HepG2 (cell line): ENCODE measurements around the gene SCIN. TPM values are rescaled to one million over a fixed set of nuclear protein-coding genes. Genes with fewer than 3 reads are reported as not detected.

Experiments used
- ATAC-seq: fragments of 200-7000 bp; cut with Tn5 transposase; 3 replicates; pipeline ENCODE4 v1.9.1; 2020; ENCODE audit warnings: mild to moderate bottlenecking, moderate library complexity
- BruUV-seq: library from RNA; stranded (reverse); fragments of 400-500 nt; replicated peaks from 2 replicates; lab custom pipeline; 2021; lab: Mats Ljungman, UMichigan
- CTCF ChIA-PET: fragments of 300-600 bp; formaldehyde crosslinking; extraction: SDS; loops from one replicate; lab custom pipeline; 2021; ENCODE audit warnings: low total read pairs, inconsistent platforms, low intra/inter-chr PET ratio; lab: Yijun Ruan, JAX
- POLR2A ChIA-PET: fragments of 350-600 bp; sonication (Branson Sonifier 250); formaldehyde crosslinking; loops from one replicate; lab custom pipeline; 2020; ENCODE audit warnings: antibody characterized with exemption, inconsistent platforms; lab: Yijun Ruan, JAX
- DNase-seq: peaks from one replicate; pipeline ENCODE4 v3.0.0-alpha.2; 2015; ENCODE audit warnings: low spot score
- FAIRE-seq: peaks from 3 replicates; lab custom pipeline; 2011; peaks lifted over from hg19 to GRCh38; lab: Jason Lieb, UNC
- H2AFZ ChIP-seq: one replicate; pipeline ENCODE4 v1.6.1; 2011; ENCODE audit warnings: low read length, inconsistent platforms
- H3K27ac ChIP-seq: fragments of 300-600 bp; 3 replicates; pipeline ENCODE4 v1.8.0; 2011; ENCODE audit warnings: mixed run types, mild to moderate bottlenecking, mixed read lengths, low read length, inconsistent platforms; ENCODE audit not compliant: insufficient read depth; ENCODE audit errors: extremely low read length
- H3K27me3 ChIP-seq, 2 experiments: fragments of 200-600 bp in 1 of 2; 2 replicates in 1 of 2; 3 replicates in 1 of 2; pipeline versions ENCODE4 v1.6.0 to v1.8.0; 2011; ENCODE audit warnings: low read length in 2 of 2, mild to moderate bottlenecking in 2 of 2, moderate library complexity in 2 of 2, inconsistent platforms in 1 of 2; ENCODE audit not compliant: insufficient read depth in 2 of 2, control insufficient read depth in 1 of 2
- H3K36me3 ChIP-seq, 2 experiments: fragments of 200-600 bp in 1 of 2; replicated peaks in 1 of 2; 2 replicates in 1 of 2; 3 replicates in 1 of 2; pipeline versions ENCODE4 v1.5.1 to v1.8.0; 2011; ENCODE audit warnings: low read length in 2 of 2, inconsistent platforms in 1 of 2; ENCODE audit not compliant: insufficient read depth in 2 of 2, control insufficient read depth in 1 of 2
- H3K4me1 ChIP-seq: 2 replicates; pipeline ENCODE4 v1.5.1; 2012; ENCODE audit warnings: low read length, inconsistent platforms; ENCODE audit not compliant: insufficient read depth
- H3K4me2 ChIP-seq: 2 replicates; pipeline ENCODE4 v1.6.0; 2011; ENCODE audit warnings: low read depth, low read length, inconsistent platforms
- H3K4me3 ChIP-seq, 3 experiments: fragments of 200-600 bp in 1 of 3; sonication (generic), shearing (Covaris generic) in 1 of 3; replicated peaks in 1 of 3; 2 replicates each; pipeline ENCODE4 v1.5.1; 2011 to 2016; ENCODE audit warnings: low read length in 3 of 3, inconsistent platforms in 2 of 3, low read depth in 2 of 3, mild to moderate bottlenecking in 2 of 3, control low read depth in 1 of 3, mixed read lengths in 1 of 3; ENCODE audit not compliant: insufficient read depth in 1 of 3
- H3K79me2 ChIP-seq: one replicate; pipeline ENCODE4 v1.6.1; 2011; ENCODE audit warnings: low read length, inconsistent platforms; ENCODE audit not compliant: insufficient read depth
- H3K9ac ChIP-seq: 2 replicates; pipeline ENCODE4 v1.6.0; 2011; ENCODE audit warnings: mild to moderate bottlenecking, low read depth, low read length, inconsistent platforms; ENCODE audit not compliant: insufficient read depth
- H3K9me3 ChIP-seq: 2 replicates; pipeline ENCODE4 v1.5.1; 2012; ENCODE audit warnings: mild to moderate bottlenecking, low read length
- H4K20me1 ChIP-seq: 2 replicates; pipeline ENCODE4 v1.6.0; 2011; ENCODE audit warnings: inconsistent platforms, mild to moderate bottlenecking, low read length, moderate library complexity; ENCODE audit not compliant: insufficient read depth
- EZH2 ChIP-seq: conservative IDR thresholded peaks from 2 replicates; pipeline ENCODE4 v1.6.1; 2012; ENCODE audit warnings: mild to moderate bottlenecking, low read depth, low read length, moderate library complexity
- KDM1A ChIP-seq: IDR thresholded peaks from 2 replicates; pipeline ENCODE4 v1.6.1; 2016; ENCODE audit warnings: missing compliant biosample characterization
- RELA ChIP-seq: sonication (generic); formaldehyde crosslinking; IDR thresholded peaks from 2 replicates; pipeline ENCODE4 v1.4.0; 2020; ENCODE audit warnings: missing genetic modification reagents
- SMAD1 ChIP-seq: sonication (generic); formaldehyde crosslinking; IDR thresholded peaks from 2 replicates; pipeline ENCODE4 v1.4.0; 2020; ENCODE audit warnings: missing genetic modification reagents, low read depth, mild to moderate bottlenecking, borderline replicate concordance
- SMYD3 ChIP-seq: sonication (generic); formaldehyde crosslinking; IDR thresholded peaks from 2 replicates; pipeline ENCODE4 v1.8.1; 2023; ENCODE audit warnings: mild to moderate bottlenecking, missing genetic modification reagents
- SUZ12 ChIP-seq: fragments of 150-350 bp; IDR thresholded peaks from 2 replicates; pipeline ENCODE4 v1.6.1; 2014; ENCODE audit warnings: low read depth, low read length
- ZBTB7B ChIP-seq: sonication (generic); formaldehyde crosslinking; IDR thresholded peaks from 2 replicates; pipeline ENCODE4 v1.4.0; 2020; ENCODE audit warnings: missing genetic modification reagents
- ZNF335 ChIP-seq: sonication (generic); formaldehyde crosslinking; IDR thresholded peaks from 2 replicates; pipeline ENCODE4 v1.4.0; 2020; ENCODE audit warnings: missing genetic modification reagents
- WGBS: methylation state at CpG from one replicate; pipeline ENCODE4 v1.1.6; 2017; ENCODE audit warnings: low lambda C conversion rate; 5-methylcytosine and 5-hydroxymethylcytosine counted together
- in situ Hi-C: cut with HindIII; loops from 2 replicates; pipeline ENCODE4 v1.10.0; 2017; ENCODE audit warnings: low pct_unique_long_range_greater_than_20kb; ENCODE audit not compliant: extremely low pct_ligation_motif_present
- intact Hi-C: fragments of 100-400 bp; cut with micrococcal nuclease; formaldehyde crosslinking; loops from one replicate; pipeline ENCODE4 v1.10.0; 2022; ENCODE audit not compliant: unreplicated experiment
- polyA plus RNA-seq, 8 experiments: library from polyadenylated mRNA; depleted of rRNA in 3 of 8; stranded (reverse) in 7 of 8; unstranded in 1 of 8; fragments of >200 nt; fragmentation: Illumina TruSeq in 4 of 8; extraction: Trizol in 4 of 8; gene quantifications; 2 replicates each; pipeline versions ENCODE4 v1.2.1 to v1.2.3, GENCODE V29; 2011 to 2016; ENCODE audit warnings: low read depth in 4 of 8, missing spikeins in 1 of 8, mixed read lengths in 1 of 8; ENCODE audit not compliant: insufficient read depth in 1 of 8
- total RNA-seq, 5 experiments: library from RNA; depleted of rRNA; stranded (reverse); fragments of >200 nt; fragmentation: Illumina TruSeq; extraction: Trizol; gene quantifications; 2 replicates each; pipeline ENCODE4 v1.2.3, GENCODE V29; 2016; ENCODE audit warnings: low read depth in 1 of 5
- TF ChIP-seq, protein P1 (sequence below): sonication (generic); formaldehyde crosslinking; IDR thresholded peaks from 2 replicates; pipeline ENCODE4 v1.4.0; 2020; ENCODE audit warnings: mild to moderate bottlenecking, missing genetic modification reagents, borderline replicate concordance
- TF ChIP-seq, protein P2 (sequence below): sonication (generic); formaldehyde crosslinking; IDR thresholded peaks from 2 replicates; pipeline ENCODE4 v1.4.0; 2020; ENCODE audit warnings: missing genetic modification reagents, borderline replicate concordance
- TF ChIP-seq, protein P3 (sequence below): sonication (generic); formaldehyde crosslinking; IDR thresholded peaks from 2 replicates; pipeline ENCODE4 v1.5.1; 2020; ENCODE audit warnings: missing genetic modification reagents, mild to moderate bottlenecking, borderline replicate concordance

SCIN gene
- total and polyA plus RNA-seq, 2 of the 13 experiments (the other 11 are each of a cell fraction or from before 2014, with no cell fraction given), result not detected

DNA sequence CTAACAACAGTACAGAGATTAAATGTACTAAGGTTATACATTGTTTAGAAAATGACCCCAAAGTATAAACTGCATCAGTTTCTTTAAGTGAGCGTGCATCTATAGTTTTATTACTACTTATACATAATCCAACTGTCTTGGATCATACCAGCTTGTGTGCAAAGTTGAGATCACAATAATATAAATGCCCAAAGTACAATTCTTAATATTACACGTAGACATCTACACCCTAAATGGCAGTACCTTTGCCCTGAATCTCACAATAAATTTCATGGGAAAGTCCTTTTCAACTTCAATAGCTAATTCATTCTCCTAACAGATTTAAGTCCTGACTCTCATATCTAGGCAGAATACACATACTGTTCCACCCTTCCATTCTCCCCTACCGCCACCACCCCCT lies 11.8 kb downstream of the SCIN start:
- H3K27ac ChIP-seq, result no peak overlapping the region
- no peaks in the 10 kb centered on the region for H3K4me1 ChIP-seq
- H3K4me2 ChIP-seq, result no peak overlapping the region
- in situ Hi-C loops, result no loop called here
- no peaks in the 10 kb centered on the region for H3K27me3 ChIP-seq
- no peaks in the 10 kb centered on the region for H3K9me3 ChIP-seq
- no peak overlapping the region for H3K4me3 ChIP-seq
- H3K36me3 ChIP-seq, result no peaks in the 10 kb centered on the region
- FAIRE-seq (no peak), DNase-seq (no peak), ATAC-seq (no peak)
- ChIA-PET POLR2A (no interaction called here), CTCF (no interaction called here)
- no peaks in the 10 kb centered on the region for H3K79me2 ChIP-seq
- H2AFZ ChIP-seq, result no peak overlapping the region
- no TSS peak for BruUV-seq
- H4K20me1 ChIP-seq, result no peaks in the 10 kb centered on the region
- 0% methylated on average over 3 of the region's 3 CpGs for WGBS
- no peak overlapping the region for H3K9ac ChIP-seq
- TF ChIP-seq SUZ12 (no peak), ZBTB7B (CRISPR knock-in tag) (no peak), SMAD1 (no peak), ZNF335 (CRISPR knock-in tag) (no peak), KDM1A (CRISPR knock-in tag) (no peak), EZH2 (no peak), SMYD3 (CRISPR knock-in tag) (no peak), RELA (no peak)
- TF ChIP-seq, protein P1, sequence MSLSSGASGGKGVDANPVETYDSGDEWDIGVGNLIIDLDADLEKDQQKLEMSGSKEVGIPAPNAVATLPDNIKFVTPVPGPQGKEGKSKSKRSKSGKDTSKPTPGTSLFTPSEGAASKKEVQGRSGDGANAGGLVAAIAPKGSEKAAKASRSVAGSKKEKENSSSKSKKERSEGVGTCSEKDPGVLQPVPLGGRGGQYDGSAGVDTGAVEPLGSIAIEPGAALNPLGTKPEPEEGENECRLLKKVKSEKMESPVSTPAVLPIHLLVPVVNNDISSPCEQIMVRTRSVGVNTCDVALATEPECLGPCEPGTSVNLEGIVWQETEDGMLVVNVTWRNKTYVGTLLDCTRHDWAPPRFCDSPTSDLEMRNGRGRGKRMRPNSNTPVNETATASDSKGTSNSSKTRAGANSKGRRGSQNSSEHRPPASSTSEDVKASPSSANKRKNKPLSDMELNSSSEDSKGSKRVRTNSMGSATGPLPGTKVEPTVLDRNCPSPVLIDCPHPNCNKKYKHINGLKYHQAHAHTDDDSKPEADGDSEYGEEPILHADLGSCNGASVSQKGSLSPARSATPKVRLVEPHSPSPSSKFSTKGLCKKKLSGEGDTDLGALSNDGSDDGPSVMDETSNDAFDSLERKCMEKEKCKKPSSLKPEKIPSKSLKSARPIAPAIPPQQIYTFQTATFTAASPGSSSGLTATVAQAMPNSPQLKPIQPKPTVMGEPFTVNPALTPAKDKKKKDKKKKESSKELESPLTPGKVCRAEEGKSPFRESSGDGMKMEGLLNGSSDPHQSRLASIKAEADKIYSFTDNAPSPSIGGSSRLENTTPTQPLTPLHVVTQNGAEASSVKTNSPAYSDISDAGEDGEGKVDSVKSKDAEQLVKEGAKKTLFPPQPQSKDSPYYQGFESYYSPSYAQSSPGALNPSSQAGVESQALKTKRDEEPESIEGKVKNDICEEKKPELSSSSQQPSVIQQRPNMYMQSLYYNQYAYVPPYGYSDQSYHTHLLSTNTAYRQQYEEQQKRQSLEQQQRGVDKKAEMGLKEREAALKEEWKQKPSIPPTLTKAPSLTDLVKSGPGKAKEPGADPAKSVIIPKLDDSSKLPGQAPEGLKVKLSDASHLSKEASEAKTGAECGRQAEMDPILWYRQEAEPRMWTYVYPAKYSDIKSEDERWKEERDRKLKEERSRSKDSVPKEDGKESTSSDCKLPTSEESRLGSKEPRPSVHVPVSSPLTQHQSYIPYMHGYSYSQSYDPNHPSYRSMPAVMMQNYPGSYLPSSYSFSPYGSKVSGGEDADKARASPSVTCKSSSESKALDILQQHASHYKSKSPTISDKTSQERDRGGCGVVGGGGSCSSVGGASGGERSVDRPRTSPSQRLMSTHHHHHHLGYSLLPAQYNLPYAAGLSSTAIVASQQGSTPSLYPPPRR (CRISPR knock-in tag), result no peak
- TF ChIP-seq, protein P2, sequence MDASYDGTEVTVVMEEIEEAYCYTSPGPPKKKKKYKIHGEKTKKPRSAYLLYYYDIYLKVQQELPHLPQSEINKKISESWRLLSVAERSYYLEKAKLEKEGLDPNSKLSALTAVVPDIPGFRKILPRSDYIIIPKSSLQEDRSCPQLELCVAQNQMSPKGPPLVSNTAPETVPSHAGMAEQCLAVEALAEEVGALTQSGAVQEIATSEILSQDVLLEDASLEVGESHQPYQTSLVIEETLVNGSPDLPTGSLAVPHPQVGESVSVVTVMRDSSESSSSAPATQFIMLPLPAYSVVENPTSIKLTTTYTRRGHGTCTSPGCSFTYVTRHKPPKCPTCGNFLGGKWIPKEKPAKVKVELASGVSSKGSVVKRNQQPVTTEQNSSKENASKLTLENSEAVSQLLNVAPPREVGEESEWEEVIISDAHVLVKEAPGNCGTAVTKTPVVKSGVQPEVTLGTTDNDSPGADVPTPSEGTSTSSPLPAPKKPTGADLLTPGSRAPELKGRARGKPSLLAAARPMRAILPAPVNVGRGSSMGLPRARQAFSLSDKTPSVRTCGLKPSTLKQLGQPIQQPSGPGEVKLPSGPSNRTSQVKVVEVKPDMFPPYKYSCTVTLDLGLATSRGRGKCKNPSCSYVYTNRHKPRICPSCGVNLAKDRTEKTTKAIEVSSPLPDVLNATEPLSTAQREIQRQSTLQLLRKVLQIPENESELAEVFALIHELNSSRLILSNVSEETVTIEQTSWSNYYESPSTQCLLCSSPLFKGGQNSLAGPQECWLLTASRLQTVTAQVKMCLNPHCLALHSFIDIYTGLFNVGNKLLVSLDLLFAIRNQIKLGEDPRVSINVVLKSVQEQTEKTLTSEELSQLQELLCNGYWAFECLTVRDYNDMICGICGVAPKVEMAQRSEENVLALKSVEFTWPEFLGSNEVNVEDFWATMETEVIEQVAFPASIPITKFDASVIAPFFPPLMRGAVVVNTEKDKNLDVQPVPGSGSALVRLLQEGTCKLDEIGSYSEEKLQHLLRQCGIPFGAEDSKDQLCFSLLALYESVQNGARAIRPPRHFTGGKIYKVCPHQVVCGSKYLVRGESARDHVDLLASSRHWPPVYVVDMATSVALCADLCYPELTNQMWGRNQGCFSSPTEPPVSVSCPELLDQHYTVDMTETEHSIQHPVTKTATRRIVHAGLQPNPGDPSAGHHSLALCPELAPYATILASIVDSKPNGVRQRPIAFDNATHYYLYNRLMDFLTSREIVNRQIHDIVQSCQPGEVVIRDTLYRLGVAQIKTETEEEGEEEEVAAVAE (CRISPR knock-in tag), result no peak
- TF ChIP-seq, protein P3, sequence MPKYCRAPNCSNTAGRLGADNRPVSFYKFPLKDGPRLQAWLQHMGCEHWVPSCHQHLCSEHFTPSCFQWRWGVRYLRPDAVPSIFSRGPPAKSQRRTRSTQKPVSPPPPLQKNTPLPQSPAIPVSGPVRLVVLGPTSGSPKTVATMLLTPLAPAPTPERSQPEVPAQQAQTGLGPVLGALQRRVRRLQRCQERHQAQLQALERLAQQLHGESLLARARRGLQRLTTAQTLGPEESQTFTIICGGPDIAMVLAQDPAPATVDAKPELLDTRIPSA (CRISPR knock-in tag), result no peak
- intact Hi-C loops, result no loop called here
